Testis (tissue), 3 donors: ENCODE measurements around the gene PFKFB4. TPM values are rescaled to one million over a fixed set of nuclear protein-coding genes. Genes with fewer than 3 reads are reported as not detected.
"Not testable (repeated sequence)": the region's sequence is repeated elsewhere in the genome, so short reads cannot be mapped to it uniquely, and the experiment has no call there.

Experiments
- DNase-seq: peaks from one replicate; pipeline ENCODE4 v3.0.0-alpha.2; 2019
- H3K27ac ChIP-seq, 2 donors: fragments of 200-600 bp; sonication (generic); one replicate each; pipeline ENCODE4 v1.5.1; 2019
- H3K27me3 ChIP-seq: fragments of 200-600 bp; sonication (generic); one replicate; pipeline ENCODE4 v1.5.1; 2019
- H3K36me3 ChIP-seq: fragments of 200-600 bp; sonication (generic); one replicate; pipeline ENCODE4 v1.5.1; 2017; ENCODE audit warnings: low read depth; ENCODE audit errors: missing control alignments
- H3K4me1 ChIP-seq: fragments of 200-600 bp; sonication (generic); one replicate; pipeline ENCODE4 v1.5.1; 2019
- H3K4me3 ChIP-seq, 2 donors: fragments of 200-600 bp; sonication (generic); one replicate each; pipeline ENCODE4 v1.5.1; 2017 to 2019
- H3K9me3 ChIP-seq: fragments of 200-600 bp; sonication (generic); one replicate; pipeline ENCODE4 v1.5.1; 2017
- CTCF ChIP-seq, 3 experiments: fragments of 450-650 bp in 2 of 3; fragments of 200-600 bp in 1 of 3; sonication (generic) in 1 of 3; IDR thresholded peaks; one replicate each; pipeline ENCODE4 v1.5.1; 2016 to 2019; ENCODE audit warnings: antibody characterized with exemption in 3 of 3, mild to moderate bottlenecking in 2 of 3, moderate library complexity in 1 of 3
- POLR2A ChIP-seq: fragments of 450-650 bp; IDR thresholded peaks from one replicate; pipeline ENCODE4 v1.6.1; 2017; ENCODE audit warnings: antibody characterized with exemption, mild to moderate bottlenecking, moderate library complexity
- WGBS, 2 donors: methylation state at CpG; one replicate each; pipeline ENCODE4 v1.1.5; 2018; 5-methylcytosine and 5-hydroxymethylcytosine counted together
- intact Hi-C: fragments of 100-400 bp; cut with DNase I; formaldehyde crosslinking; loops from one replicate; pipeline ENCODE4 v1.15.1; 2023; ENCODE audit warnings: low total_unique reads
- polyA plus RNA-seq: library from polyadenylated mRNA; stranded (reverse); fragments of 350-450 nt; fragmentation: Illumina TruSeq; extraction: RNeasy Lipid Tissue Mini Kit (QIAGEN cat#74804); gene quantifications from one replicate; pipeline ENCODE4 v1.2.3, GENCODE V29; 2014; ENCODE audit warnings: low read depth, low replicate concordance; ENCODE audit not compliant: insufficient read depth
- total RNA-seq, 2 donors: library from RNA; depleted of rRNA; stranded (reverse); fragments of >200 nt; gene quantifications; one replicate each; pipeline ENCODE4 v1.2.3, GENCODE V29; 2016

The PFKFB4 gene
- total and polyA plus RNA-seq, 3 donors from 2014 or later, result 57.3 to 136 (median 134) TPM

GRCh38 chr3:48474619-48475018 is 82.0 kb downstream of the PFKFB4 start:
- Histone ChIP-seq H3K4me1 (peaks cover 21% of the 10 kb centered on the region), H3K27ac (no peak overlapping the region), H3K9me3 (no peaks in the 10 kb centered on the region), H3K36me3 (no peaks in the 10 kb centered on the region), H3K4me3 (no peak overlapping the region), H3K27me3 (no peaks in the 10 kb centered on the region)
- intact Hi-C loops, result no loop called here
- TF ChIP-seq POLR2A (no peak), CTCF (IDR thresholded peaks at IDR 0.05) (no peak)
- no peak for DNase-seq
- 66 to 68% methylated on average over 4 of the region's 4 CpGs for whole genome bisulfite sequencing, 2 donors

GRCh38 chr3:48474031-48474430 is 82.6 kb downstream of the PFKFB4 start:
- intact Hi-C loops, H3K4me3 ChIP-seq, H3K27ac ChIP-seq, H3K27me3 ChIP-seq, H3K9me3 ChIP-seq, H3K36me3 ChIP-seq, DNase-seq: not testable (repeated sequence)
- peaks cover 21% of the 10 kb centered on the region for H3K4me1 ChIP-seq
- WGBS, 2 donors, result 95 to 96% methylated on average over 4 of the region's 4 CpGs

GRCh38 chr3:48473617-48473952 is 83.0 kb downstream of the PFKFB4 start:
- TF ChIP-seq CTCF (IDR thresholded peaks at IDR 0.05), result no peak
- Histone ChIP-seq H3K27ac (peak overlapping the region; percentile 95 to 98), H3K4me1 (peaks cover 21% of the 10 kb centered on the region), H3K27me3 (no peaks in the 10 kb centered on the region), H3K4me3 (no peak overlapping the region), H3K36me3 (no peaks in the 10 kb centered on the region), H3K9me3 (no peaks in the 10 kb centered on the region)
- WGBS, 2 donors, result 76 to 80% methylated on average over 5 of the region's 5 CpGs
- intact Hi-C loops, result no loop called here
- no peak for DNase-seq

- Histone ChIP-seq H3K27ac (peak overlapping the region; percentile 95 to 98), H3K27me3 (no peaks in the 10 kb centered on the region), H3K4me1 (peaks cover 21% of the 10 kb centered on the region), H3K9me3 (no peaks in the 10 kb centered on the region), H3K4me3 (peak overlapping the region; percentile 75 to 76), H3K36me3 (no peaks in the 10 kb centered on the region)
- DNase-seq, result peak; percentile 90
- intact Hi-C loops, result no loop called here
- TF ChIP-seq CTCF (IDR thresholded peaks at IDR 0.05), result peak in 2 of 3 experiments; percentile 40 to 48
- peak; percentile 29 for TF ChIP-seq POLR2A
- 21 to 22% methylated on average over 15 to 17 of the region's 17 CpGs for WGBS, 2 donors
Observed at GRCh38 chr3:48472923-48473616, 83.5 kb downstream of the PFKFB4 start.

- TF ChIP-seq CTCF (IDR thresholded peaks at IDR 0.05), result no peak
- TF ChIP-seq POLR2A, result no peak
- Histone ChIP-seq H3K4me1 (peaks cover 21% of the 10 kb centered on the region), H3K27me3 (no peaks in the 10 kb centered on the region), H3K4me3 (peak overlapping the region; percentile 75 to 76), H3K36me3 (no peaks in the 10 kb centered on the region), H3K9me3 (no peaks in the 10 kb centered on the region), H3K27ac (peak overlapping the region; percentile 95 to 98)
- intact Hi-C loops, result no loop called here
- 22 to 23% methylated on average over 5 of the region's 5 CpGs for WGBS, 2 donors
- no peak for DNase-seq
Observed at GRCh38 chr3:48472673-48472922, 84.0 kb downstream of the PFKFB4 start.
